GM23248 (cell line): ENCODE measurements around the gene TBC1D10A. TPM values are rescaled to one million over a fixed set of nuclear protein-coding genes. Genes with fewer than 3 reads are reported as not detected.

Source experiments
- DNase-seq: peaks from one replicate; pipeline ENCODE4 v3.0.0-alpha.2; 2015
- H2AFZ ChIP-seq: fragments of 200-600 bp; sonication (generic); 2 replicates; pipeline ENCODE4 v1.6.1; 2016; ENCODE audit warnings: antibody characterized with exemption
- H3F3A ChIP-seq: fragments of 200-600 bp; sonication (generic); 2 replicates; pipeline ENCODE4 v1.6.1; 2016; ENCODE audit warnings: mild to moderate bottlenecking, antibody characterized with exemption, mixed run types; ENCODE audit not compliant: insufficient read depth
- H3K27ac ChIP-seq: fragments of 200-600 bp; sonication (generic); 2 replicates; pipeline ENCODE4 v1.5.1; 2016; ENCODE audit warnings: mild to moderate bottlenecking
- H3K27me3 ChIP-seq: fragments of 200-600 bp; sonication (generic); replicated peaks from 2 replicates; pipeline ENCODE4 v1.6.1; 2016; ENCODE audit warnings: mild to moderate bottlenecking; ENCODE audit not compliant: insufficient read depth
- H3K36me3 ChIP-seq: fragments of 200-600 bp; sonication (generic); 2 replicates; pipeline ENCODE4 v1.6.1; 2016; ENCODE audit warnings: low read depth, mild to moderate bottlenecking
- H3K4me1 ChIP-seq: fragments of 200-600 bp; sonication (generic); 2 replicates; pipeline ENCODE4 v1.6.1; 2016; ENCODE audit warnings: mild to moderate bottlenecking; ENCODE audit not compliant: insufficient read depth
- H3K4me2 ChIP-seq: fragments of 200-600 bp; sonication (generic); one replicate; pipeline ENCODE4 v1.6.1; 2016; ENCODE audit warnings: mild to moderate bottlenecking; ENCODE audit not compliant: unreplicated experiment
- H3K4me3 ChIP-seq: fragments of 200-600 bp; sonication (generic); 2 replicates; pipeline ENCODE4 v1.5.1; 2016; ENCODE audit warnings: mild to moderate bottlenecking
- H3K79me2 ChIP-seq: fragments of 200-600 bp; sonication (generic); 2 replicates; pipeline ENCODE4 v1.6.1; 2016; ENCODE audit warnings: mild to moderate bottlenecking; ENCODE audit not compliant: insufficient read depth
- H3K9ac ChIP-seq: fragments of 200-600 bp; sonication (generic); 2 replicates; pipeline ENCODE4 v1.6.1; 2016; ENCODE audit warnings: mild to moderate bottlenecking
- H3K9me2 ChIP-seq: fragments of 200-600 bp; sonication (generic); 2 replicates; pipeline ENCODE4 v1.6.1; 2016; ENCODE audit warnings: mixed run types, mild to moderate bottlenecking, moderate library complexity; ENCODE audit not compliant: insufficient read depth
- H3K9me3 ChIP-seq: fragments of 200-600 bp; sonication (generic); one replicate; pipeline ENCODE4 v1.6.1; 2017; ENCODE audit warnings: low read depth
- H4K20me1 ChIP-seq: fragments of 200-600 bp; sonication (generic); 2 replicates; pipeline ENCODE4 v1.6.0; 2016; ENCODE audit not compliant: insufficient read depth
- EZH2 ChIP-seq: fragments of 200-600 bp; sonication (generic); IDR thresholded peaks from 2 replicates; pipeline ENCODE4 v1.6.1; 2018; ENCODE audit warnings: antibody characterized with exemption, mild to moderate bottlenecking; ENCODE audit not compliant: insufficient read depth, poor library complexity, severe bottlenecking
- EZH2phosphoT487 ChIP-seq: fragments of 200-600 bp; sonication (generic); IDR thresholded peaks from 2 replicates; pipeline ENCODE4 v1.6.1; 2018; ENCODE audit warnings: antibody characterized with exemption, moderate library complexity, mild to moderate bottlenecking, low read depth; ENCODE audit not compliant: insufficient read depth
- WGBS, 2 experiments: methylation state at CpG; one replicate each; pipeline ENCODE4 v1.1.6; 2015 to 2017; ENCODE audit warnings: low lambda C conversion rate in 2 of 2, low coverage in 1 of 2; ENCODE audit errors: missing lambda C conversion rate in 2 of 2; 5-methylcytosine and 5-hydroxymethylcytosine counted together
- in situ Hi-C: fragments of 300-500 bp; cut with MboI; formaldehyde crosslinking; loops from 2 replicates; pipeline ENCODE4 v1.15.0; 2020
- polyA plus RNA-seq: library from polyadenylated mRNA; unstranded; fragments of >200 nt; fragmentation: Nextera tagmentation; extraction: Ambion mirVana; gene quantifications from 2 replicates; pipeline ENCODE4 v1.2.1, GENCODE V29; 2016
- total RNA-seq: library from RNA; depleted of rRNA; stranded (reverse); fragments of >200 nt; shearing (Covaris generic); gene quantifications from 2 replicates; pipeline ENCODE4 v1.2.3, GENCODE V29; 2014; rRNA removed

The TBC1D10A gene
- total RNA-seq (16.9 and 26.3 TPM in 2 replicates), polyA plus RNA-seq (21.9 and 22.3 TPM in 2 replicates)

GRCh38 chr22:30326706-30327362 lies at the start of gene TBC1D10A:
TSS of gene TBC1D10A (minus strand) at chr22:30326941. CDS start at chr22:30326881, 60 bp downstream.
- Histone ChIP-seq H3K79me2 (peaks cover 36% of the 10 kb centered on the region), H3K36me3 (no peaks in the 10 kb centered on the region), H3K27me3 (no peaks in the 10 kb centered on the region), H3K9me3 (no peaks in the 10 kb centered on the region), H3F3A (peaks cover 34% of the 10 kb centered on the region), H3K9ac (peak within 1 kb of the TSS; percentile 91), H3K27ac (peak within 1 kb of the TSS; percentile 79), H3K4me1 (peaks cover 18% of the 10 kb centered on the region), H3K9me2 (no peaks in the 10 kb centered on the region), H2AFZ (peak within 1 kb of the TSS; percentile 74), H4K20me1 (no peaks in the 10 kb centered on the region), H3K4me2 (peak within 1 kb of the TSS; percentile 94), H3K4me3 (peak within 1 kb of the TSS; percentile 79)
- peak; percentile 97 for DNase-seq
- in situ Hi-C loops, result no loop called here
- 1 to 2% methylated on average over 33 to 57 of the region's 69 CpGs for WGBS, 2 experiments
- no peak for TF ChIP-seq EZH2
- no peak for TF ChIP-seq EZH2phosphoT487

GRCh38 chr22:30375312-30375849 lies 48.6 kb upstream of the TBC1D10A start:
- in situ Hi-C loops, result no loop called here
- DNase-seq, result no peak

GRCh38 chr22:30373331-30374325 lies 46.9 kb upstream of the TBC1D10A start:
- in situ Hi-C loops, result no loop called here
- WGBS, 2 experiments, result 87 to 89% methylated on average over 32 to 33 of the region's 33 CpGs

More at GRCh38 chr22:30375312-30375849, 48.6 kb upstream of the TBC1D10A start:
- H3K27ac ChIP-seq, result no peak overlapping the region
- H3K4me3 ChIP-seq, result no peak overlapping the region
- no peaks in the 10 kb centered on the region for H3K79me2 ChIP-seq
- H3K36me3 ChIP-seq, result no peaks in the 10 kb centered on the region
- no peaks in the 10 kb centered on the region for H3K27me3 ChIP-seq
- H3K9ac ChIP-seq, result no peak overlapping the region
- no peaks in the 10 kb centered on the region for H4K20me1 ChIP-seq
- H3K4me2 ChIP-seq, result no peak overlapping the region
- H3K9me3 ChIP-seq, result no peaks in the 10 kb centered on the region
- H3K4me1 ChIP-seq, result no peaks in the 10 kb centered on the region
- TF ChIP-seq EZH2 (no peak), EZH2phosphoT487 (no peak)
- WGBS, 2 experiments, result 87 to 89% methylated on average over 13 of the region's 13 CpGs
- H2AFZ ChIP-seq, result no peak overlapping the region
- no peaks in the 10 kb centered on the region for H3F3A ChIP-seq
- no peaks in the 10 kb centered on the region for H3K9me2 ChIP-seq

GRCh38 chr22:30372915-30373314 lies 46.2 kb upstream of the TBC1D10A start:
- no peak for TF ChIP-seq EZH2phosphoT487
- TF ChIP-seq EZH2, result no peak
- Histone ChIP-seq H3K79me2 (no peaks in the 10 kb centered on the region), H3K9ac (no peak overlapping the region), H3K36me3 (no peaks in the 10 kb centered on the region), H3K27me3 (no peaks in the 10 kb centered on the region), H3K9me3 (no peaks in the 10 kb centered on the region), H3F3A (no peaks in the 10 kb centered on the region), H3K9me2 (no peaks in the 10 kb centered on the region), H4K20me1 (no peaks in the 10 kb centered on the region), H2AFZ (no peak overlapping the region), H3K4me1 (no peaks in the 10 kb centered on the region), H3K27ac (no peak overlapping the region), H3K4me2 (no peak overlapping the region), H3K4me3 (no peak overlapping the region)
- in situ Hi-C loops, result no loop called here
- 68 to 72% methylated on average over 8 of the region's 8 CpGs for WGBS, 2 experiments
- DNase-seq, result no peak

More at GRCh38 chr22:30373331-30374325, 46.9 kb upstream of the TBC1D10A start:
- Histone ChIP-seq H3K4me3 (no peak overlapping the region), H3K27ac (no peak overlapping the region), H3K36me3 (no peaks in the 10 kb centered on the region), H2AFZ (no peak overlapping the region), H3K4me2 (no peak overlapping the region), H3F3A (no peaks in the 10 kb centered on the region), H3K27me3 (no peaks in the 10 kb centered on the region), H3K4me1 (no peaks in the 10 kb centered on the region), H3K9me2 (no peaks in the 10 kb centered on the region), H3K9ac (no peak overlapping the region), H3K9me3 (no peaks in the 10 kb centered on the region), H3K79me2 (no peaks in the 10 kb centered on the region), H4K20me1 (no peaks in the 10 kb centered on the region)
- no peak for DNase-seq
- TF ChIP-seq EZH2, result no peak
- TF ChIP-seq EZH2phosphoT487, result no peak
